GM19468 (cell line): ENCODE data around the gene ETNK1.
"Not testable (repeated sequence)": the region's sequence is repeated elsewhere in the genome, so short reads cannot be mapped to it uniquely, and the experiment has no call there.

Experiments used
- ATAC-seq: cut with Tn5 transposase; IDR thresholded peaks from one replicate; pipeline ENCODE4 v1.9.1; 2021; ENCODE audit warnings: mild to moderate bottlenecking, moderate library complexity, moderate number of reproducible peaks; ENCODE audit not compliant: unreplicated experiment; ENCODE audit errors: extremely low read depth

The ETNK1 gene

DNA sequence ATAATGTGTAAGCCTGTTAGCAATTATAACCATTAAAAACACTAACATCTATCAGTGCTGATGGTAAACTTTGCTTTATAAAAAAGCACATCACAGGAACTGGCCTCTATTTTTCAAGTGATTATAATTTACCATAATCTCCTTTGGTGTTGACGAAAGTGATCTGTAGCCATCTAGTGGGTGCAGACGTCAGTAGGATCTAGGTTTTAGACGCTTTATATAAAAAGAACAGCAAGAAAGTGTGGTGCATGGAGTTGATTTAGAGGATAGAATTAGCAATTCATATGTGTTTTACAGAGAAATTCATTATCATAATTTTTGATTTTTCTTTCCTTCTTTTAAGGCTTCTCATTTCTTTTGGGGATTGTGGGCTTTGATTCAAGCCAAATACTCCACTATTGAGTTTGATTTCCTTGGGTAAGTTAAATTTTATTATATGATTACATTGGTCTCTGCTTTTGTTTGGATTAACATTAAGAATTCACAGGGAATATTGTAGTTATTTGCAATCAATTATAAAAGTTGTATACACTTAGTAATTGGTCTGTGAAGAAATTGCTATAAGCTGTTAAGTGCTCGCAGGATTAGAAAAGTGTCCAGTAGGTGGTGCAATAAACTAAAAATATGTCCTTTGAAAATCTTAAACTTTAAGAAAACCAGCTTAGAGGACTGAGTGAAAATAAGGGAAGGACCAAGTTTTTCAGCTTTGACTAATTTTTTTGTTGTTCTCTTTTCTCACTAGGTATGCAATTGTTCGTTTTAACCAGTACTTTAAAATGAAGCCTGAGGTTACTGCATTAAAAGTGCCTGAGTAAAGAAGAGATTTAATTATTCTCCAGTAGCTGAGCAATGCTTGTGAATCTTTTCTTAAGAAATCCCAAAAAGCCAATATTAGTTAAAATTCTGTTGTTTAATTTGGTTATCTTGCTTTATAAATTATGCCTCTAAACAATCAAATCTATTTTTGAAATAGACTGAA, 59.5 kb downstream of the ETNK1 start:
- peak; percentile 19 for ATAC-seq

- no peak for ATAC-seq
Observed at GRCh38 chr12:22686193-22686592, 61.2 kb downstream of the ETNK1 start.

DNA sequence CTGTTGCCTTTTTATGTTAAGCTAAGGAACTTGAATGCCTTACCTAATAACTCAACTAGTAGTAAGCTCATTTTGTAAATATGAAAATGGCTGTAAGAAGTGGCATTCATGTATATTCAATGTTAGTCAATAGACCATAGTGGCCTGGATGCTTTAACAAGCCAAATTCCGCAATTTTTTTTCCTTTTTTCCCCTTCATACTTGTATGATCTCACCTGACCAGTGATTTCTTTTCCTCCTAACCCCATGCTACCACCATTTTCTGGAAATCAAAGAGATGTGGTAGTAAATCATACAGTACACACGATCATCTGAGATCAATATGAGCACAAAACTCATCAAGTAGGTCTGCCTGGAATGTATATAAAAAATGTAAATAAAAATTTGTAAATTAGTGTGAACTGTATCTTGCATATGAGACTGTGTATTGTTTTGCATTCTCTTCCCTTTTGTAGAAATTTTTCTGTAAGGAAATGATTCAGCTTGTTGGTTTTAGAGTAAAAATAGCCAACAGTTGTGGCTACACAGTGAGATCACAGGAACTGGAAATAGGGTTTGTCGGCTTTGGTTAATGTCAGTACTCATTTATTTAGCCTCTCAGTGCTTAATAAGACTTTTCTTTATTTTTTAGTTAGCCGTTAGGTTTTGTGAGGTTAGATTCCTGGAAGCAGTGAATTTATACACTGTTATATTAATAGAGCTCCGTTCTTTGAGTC, 62.5 kb downstream of the ETNK1 start:
- ATAC-seq: peak; percentile 43

GRCh38 chr12:22689876-22690275, 64.9 kb downstream of the ETNK1 start:
- ATAC-seq: no peak

DNA sequence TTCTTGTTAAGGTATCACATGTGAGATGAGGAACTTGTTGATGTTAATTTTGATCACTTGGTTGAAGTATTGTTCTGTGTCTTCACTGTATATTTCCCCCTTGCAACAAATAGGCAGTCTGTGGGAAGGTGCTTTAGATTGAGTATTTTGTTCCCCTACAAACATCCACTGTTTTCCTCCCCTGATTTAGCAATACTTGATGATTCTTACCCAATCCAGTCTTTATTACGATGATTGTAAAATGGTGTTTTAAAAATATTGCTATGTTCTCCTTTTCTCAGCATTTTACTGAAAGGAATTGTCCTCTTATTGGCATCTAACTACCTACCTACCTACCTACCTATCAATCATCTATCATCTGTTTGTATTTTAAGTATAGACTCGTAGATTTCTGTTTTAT, 66.3 kb downstream of the ETNK1 start:
- no peak for ATAC-seq

DNA sequence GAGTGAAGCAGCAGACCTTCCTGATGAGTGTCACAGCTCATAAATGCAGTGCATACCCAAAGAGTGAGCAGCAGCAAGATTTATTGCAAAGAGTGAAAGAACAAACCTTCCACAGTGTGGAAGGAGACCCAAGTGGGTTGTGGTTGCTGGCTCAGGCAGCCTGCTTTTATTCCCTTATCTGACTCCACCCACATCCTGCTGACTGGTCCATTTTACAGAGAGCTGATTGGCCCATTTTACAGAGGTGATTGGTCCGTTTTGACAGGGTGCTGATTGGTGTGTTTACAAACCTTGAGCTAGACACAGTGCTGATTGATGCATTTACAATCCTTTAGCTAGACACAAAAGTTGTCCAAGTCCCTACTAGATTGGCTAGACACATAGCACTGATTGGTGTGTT, 67.5 kb downstream of the ETNK1 start:
- ATAC-seq: not testable (repeated sequence)

GRCh38 chr12:22692964-22693555, 68.1 kb downstream of the ETNK1 start:
- ATAC-seq: no peak

DNA sequence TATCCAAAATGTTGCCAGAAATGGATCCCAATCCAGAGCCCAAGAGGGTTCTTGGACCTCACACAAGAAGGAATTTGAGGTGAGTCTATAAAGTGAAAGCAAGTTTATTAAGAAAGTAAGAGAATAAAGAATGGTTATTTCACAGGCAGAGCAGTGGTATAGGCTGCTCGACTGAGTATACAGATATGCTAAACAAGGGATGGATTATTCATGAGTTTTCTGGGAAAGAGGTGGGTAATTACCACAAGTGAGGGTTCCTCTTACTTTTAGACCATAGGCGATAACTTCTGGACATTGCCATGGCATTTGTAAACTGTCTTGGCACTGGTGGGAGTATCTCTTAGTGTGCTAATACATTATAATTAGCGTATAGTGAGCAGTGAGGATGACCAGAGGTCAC, 73.6 kb downstream of the ETNK1 start:
- no peak for ATAC-seq

DNA sequence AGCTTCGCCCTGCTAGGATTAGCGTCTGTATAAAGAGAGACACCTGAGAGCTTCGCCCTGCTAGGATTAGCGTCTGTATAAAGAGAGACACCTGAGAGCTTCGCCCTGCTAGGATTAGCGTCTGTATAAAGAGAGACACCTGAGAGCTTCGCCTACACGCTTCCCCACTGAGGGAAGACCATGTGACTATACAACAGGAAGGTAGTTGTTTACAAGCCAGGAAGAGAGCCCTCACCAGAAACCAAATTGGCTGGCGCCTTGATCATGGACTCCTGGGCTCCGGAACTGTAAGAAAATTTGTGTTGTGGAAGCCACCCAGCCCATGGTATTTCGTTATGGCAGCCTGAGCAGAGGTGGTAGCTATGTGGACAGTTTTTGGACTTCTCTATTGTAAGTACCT, 74.7 kb downstream of the ETNK1 start:
- ATAC-seq: not testable (repeated sequence)

DNA sequence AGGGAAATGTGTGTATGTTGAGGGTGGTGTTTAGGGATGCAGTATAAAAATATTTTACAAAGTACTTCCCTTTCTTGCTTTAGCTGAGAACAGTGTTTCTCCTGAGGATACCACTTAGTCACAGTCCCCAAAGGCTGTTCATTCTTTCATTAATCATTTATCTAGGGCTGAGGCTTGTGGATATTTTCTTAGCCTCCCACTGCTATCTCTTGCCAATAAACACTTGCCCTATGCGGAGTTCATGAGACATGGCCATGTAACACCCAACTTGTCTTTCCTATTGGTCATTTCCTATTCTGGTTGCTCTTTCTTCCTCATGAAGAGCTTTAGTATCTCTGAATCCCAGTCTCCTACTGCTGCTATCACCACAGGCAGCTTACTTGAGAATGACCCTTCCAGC, 75.1 kb downstream of the ETNK1 start:
- ATAC-seq: no peak

GRCh38 chr12:22701216-22701809, 76.3 kb downstream of the ETNK1 start:
- ATAC-seq: not testable (repeated sequence)

DNA sequence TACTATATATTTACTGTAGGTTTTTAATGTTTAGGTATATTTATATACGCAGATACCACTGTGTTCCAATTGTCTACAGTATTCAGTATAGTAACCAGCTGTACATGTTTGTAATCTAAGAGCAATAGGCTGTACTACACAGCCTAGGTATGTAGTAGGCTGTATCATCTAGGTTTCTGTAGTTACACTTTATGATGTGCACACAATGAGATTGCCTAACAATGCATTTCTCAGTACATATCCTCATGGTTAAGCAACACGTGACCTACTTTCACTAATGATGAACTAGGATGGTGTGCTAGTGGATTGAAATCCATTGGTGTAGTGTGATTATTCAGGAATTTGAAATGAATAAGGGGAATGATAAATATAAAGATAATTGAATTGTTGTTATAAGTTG, 77.7 kb downstream of the ETNK1 start:
- no peak for ATAC-seq

GRCh38 chr12:22709292-22709691, 84.3 kb downstream of the ETNK1 start:
- ATAC-seq: no peak

DNA sequence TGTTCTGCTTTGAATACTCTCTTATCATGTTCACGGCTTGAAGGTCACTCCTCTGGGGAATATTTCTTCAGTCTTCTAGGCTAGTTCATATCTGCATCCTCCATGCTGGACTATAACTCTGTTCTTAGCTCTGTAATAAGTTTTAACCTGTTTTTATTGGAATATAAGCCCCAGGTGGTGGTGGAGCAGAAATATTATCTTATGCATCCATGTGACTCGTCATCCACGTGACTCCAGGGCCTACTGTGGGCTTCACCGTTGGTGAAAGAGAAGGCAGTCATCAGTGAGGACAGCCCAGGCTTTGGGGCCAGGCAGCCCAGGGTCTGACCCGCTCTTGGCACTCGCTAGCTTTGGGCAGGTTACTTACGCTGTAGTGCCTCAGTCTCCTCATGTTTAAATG, 87.1 kb downstream of the ETNK1 start:
- no peak for ATAC-seq

DNA sequence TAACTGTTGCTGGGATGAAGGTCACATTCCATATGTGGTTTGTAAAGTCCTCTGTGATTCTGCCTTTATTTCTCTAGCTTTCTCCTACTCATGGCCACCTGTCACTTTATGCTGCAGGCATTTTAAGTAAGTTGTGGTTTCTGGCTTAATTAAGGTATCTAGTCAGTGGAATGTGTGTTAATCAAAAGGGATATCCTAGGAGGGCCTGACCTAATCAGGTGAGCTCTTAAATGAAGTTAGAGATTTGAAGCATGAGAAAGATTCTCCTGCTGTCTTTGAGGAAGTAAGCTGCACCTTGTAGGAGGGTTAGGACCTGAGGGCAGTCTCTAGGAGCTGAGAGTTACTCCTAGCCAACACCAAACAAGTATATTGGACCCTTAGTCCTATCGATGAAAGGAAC, 90.3 kb downstream of the ETNK1 start:
- ATAC-seq: no peak

DNA sequence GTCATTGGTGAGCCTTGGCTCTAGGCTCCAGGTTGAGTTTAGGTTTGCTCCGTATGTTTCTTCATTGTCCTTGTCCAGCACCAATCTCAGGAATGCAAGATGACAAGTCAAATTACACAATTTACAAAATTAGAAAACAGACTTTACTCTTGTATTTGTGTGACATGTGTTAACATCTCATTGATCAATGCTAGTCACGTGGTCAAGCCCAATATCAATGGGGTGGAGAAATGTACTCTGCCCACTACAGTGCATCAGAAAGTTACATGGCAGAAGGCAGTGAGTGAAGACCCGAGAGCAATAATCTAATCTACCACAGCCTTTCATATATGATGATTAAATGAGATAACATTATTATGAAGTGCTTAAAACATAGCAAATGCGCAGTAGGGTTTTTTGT, 94.8 kb downstream of the ETNK1 start:
- ATAC-seq: no peak

GRCh38 chr12:22722081-22722480, 97.1 kb downstream of the ETNK1 start:
- ATAC-seq: no peak

DNA sequence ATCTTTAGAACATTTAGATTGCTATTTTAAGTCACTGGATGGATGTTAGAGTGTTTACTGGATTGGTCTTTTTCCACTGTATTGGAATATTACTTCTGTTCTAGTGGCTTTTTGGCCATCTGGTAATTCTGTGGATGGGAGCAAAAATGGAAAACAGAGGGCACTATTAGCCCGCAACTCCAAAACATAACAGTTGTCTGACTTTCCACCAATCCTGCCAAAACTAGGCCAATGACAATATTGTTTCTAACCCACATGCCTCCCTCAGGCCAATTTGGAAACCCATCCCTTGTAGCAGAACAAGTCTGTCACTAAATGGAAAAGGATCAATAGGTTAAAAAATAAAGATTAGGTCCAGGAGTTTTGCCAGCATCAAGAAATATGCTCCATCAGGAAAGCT, 97.8 kb downstream of the ETNK1 start:
- no peak for ATAC-seq

DNA sequence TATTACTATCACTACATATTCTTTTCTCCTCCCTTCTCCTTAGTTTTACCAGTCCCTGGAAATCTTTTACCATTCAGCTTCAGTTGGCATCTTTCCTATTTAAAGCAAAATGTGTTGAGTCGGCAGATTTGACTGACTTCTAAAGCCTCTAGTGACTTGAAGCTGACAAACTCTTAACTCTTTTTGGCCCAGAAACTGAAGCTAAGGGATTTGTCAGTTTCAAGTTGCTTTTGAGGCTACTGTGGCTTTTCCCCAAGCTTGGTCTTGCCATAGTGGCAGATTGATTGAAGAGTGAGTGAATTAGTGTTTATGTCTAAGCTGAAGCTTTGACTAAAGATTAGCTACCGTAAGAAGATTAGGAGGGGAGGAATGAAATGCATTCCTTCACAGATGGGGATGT, 104.0 kb downstream of the ETNK1 start:
- no peak for ATAC-seq

DNA sequence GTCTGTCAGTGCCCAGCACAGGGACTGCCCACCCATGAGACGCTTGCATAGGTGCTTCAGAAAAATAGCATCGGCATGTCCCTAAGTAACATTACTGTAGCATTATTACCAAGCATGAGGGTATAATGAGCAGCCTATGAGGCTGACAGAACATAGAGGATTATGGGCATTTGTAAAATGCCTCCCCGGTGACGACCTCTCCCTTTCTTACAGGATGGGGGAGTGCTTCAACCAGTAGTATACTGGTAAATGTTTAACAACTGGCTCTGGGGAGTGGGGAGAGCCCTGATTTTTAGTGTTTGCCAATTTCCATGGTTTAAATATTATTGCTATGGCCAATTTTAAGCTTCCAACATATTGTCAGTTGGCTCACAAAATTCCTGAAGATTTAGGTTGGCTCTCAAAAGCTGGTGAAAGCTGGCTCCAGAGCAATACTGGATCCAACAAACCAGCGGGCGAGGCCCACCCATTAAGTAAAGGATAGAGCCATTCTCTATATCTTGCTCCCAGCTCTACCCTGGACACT, 104.5 kb downstream of the ETNK1 start:
- ATAC-seq: no peak
